ENCODE measurements around the gene TNF.

- TF ChIP-seq CTCF (tag by site-specific recombination; IDR thresholded peaks at IDR 0.05) = no peak
- TF ChIP-seq ZNF280C (tag by site-specific recombination; IDR thresholded peaks at IDR 0.05) = no peak
- TF ChIP-seq ZNF76 (tag by site-specific recombination; IDR thresholded peaks at IDR 0.05; ENCODE audit: borderline replicate concordance, low read depth) = no peak
- TF ChIP-seq ZNF580 (tag by site-specific recombination; IDR thresholded peaks at IDR 0.05) = no peak
- no peak for TF ChIP-seq ZNF239 (tag by site-specific recombination; IDR thresholded peaks at IDR 0.05)
- no peak for TF ChIP-seq ZNF664 (tag by site-specific recombination; IDR thresholded peaks at IDR 0.05)
- TF ChIP-seq ZBTB20 (tag by site-specific recombination; IDR thresholded peaks at IDR 0.05) = no peak
- no peak for TF ChIP-seq YY1 (tag by site-specific recombination; IDR thresholded peaks at IDR 0.05)
- no peak for TF ChIP-seq GLIS1 (tag by site-specific recombination; IDR thresholded peaks at IDR 0.05)
- no peak for TF ChIP-seq GLI4 (tag by site-specific recombination; IDR thresholded peaks at IDR 0.05)
Observed at GRCh38 chr6:31568537-31568961, 6.8 kb upstream of the TNF start.
